ENCODE results near the gene CTNS.
"Not testable (repeated sequence)": the region's sequence is repeated elsewhere in the genome, so short reads cannot be mapped to it uniquely, and the experiment has no call there.

Gene CTNS

DNA sequence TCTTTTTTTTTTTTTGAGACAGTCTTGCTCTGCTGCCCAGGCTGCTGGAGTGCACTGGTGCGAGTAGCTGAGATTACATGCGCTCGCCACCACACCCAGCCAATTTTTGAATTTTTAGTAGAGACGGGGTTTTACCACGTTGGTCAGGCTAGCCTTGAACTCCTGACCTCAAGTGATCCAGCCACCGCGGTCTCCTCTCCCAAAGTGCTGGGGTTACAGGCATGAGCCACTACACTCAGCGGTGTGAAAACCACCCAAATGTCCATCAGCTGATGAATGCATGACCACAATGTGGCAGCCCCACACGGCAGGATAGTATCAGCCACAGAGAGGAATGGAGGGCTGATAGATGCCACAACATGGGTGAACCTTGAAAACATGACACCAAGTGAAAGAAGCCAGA, 57.3 kb downstream of the CTNS start:
- Mint-ChIP-seq H3K4me3 (peak overlapping the region; percentile 85), H3K27ac (peak overlapping the region; percentile 83), H3K4me1 (ENCODE audit: low read depth) (peaks cover 22% of the 10 kb centered on the region), H3K9me3 (peaks cover 4% of the 10 kb centered on the region), H3K36me3 (ENCODE audit: low read depth) (peaks cover 32% of the 10 kb centered on the region), H3K27me3 (no peaks in the 10 kb centered on the region)
- peak; percentile 58 for DNase-seq

DNA sequence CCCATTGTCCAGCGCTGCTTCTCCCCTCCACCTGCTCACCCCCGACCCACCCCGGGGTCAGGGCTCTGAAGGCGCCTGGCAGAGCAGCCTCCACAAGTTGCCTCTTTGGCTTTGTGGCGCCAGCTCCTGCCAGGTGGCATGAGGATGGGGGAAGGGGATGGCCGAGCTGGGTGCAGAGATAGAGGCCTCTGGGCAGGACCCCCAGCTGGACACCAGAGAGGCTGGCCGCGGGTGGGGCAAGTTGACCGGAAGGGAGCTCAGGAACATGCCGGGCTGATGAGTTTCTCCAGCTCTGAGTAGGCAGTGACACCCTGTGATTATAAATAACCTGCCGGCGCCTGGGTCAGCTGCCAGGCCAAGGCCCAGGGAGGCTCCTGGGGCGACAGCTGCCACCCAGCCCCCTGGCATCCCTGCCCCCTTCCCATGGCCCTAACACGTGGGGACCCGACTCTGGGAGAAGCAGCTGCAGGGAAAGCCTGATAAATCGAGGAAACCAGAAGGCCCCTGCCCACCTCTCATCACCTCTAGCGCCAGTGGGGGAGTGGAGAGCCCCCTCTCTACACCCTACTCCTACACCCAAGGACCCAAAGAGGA, 58.7 kb downstream of the CTNS start:
- DNase-seq: no peak
- Mint-ChIP-seq H3K27me3 (no peaks in the 10 kb centered on the region), H3K27ac (peak overlapping the region; percentile 78), H3K9me3 (peaks cover 4% of the 10 kb centered on the region), H3K4me1 (ENCODE audit: low read depth) (peaks cover 22% of the 10 kb centered on the region), H3K4me3 (peak overlapping the region; percentile 85), H3K36me3 (ENCODE audit: low read depth) (peaks cover 26% of the 10 kb centered on the region)

DNA sequence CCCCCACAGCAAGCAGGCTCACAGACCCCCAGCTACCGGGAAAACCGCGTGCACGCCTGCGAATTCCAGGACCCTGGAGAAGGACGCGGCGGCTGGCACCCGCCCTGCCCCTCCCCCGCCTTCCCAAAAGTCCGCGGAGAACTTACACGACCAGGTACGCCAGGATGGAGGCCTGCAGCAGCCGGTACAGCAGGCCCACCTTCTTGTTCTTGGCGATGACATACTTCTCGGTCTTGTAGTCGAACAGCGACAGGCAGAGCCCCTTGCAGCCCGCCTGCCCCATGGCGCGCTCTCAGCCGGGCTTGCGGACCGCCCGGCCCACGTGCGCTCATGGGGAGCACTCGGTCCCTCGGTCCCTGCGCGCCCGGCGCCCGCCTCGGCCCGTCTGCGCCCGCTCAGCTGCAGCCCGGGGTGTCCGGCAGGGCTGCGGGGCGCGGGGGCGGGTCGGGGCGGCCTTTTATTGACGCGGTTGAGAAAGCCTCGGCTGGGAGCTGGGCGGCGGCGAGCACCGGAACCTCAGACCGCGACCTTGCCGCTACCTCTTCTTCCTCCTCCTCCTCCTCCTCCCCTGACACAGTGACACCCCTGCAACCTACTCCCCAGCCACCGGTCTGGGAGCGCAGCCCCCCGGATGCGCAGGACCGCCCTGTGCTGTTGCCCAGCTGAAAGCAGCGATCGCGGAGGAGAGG, 59.3 kb downstream of the CTNS start, which contains the start of gene P2RX5:
TSS of gene P2RX5 (minus strand) at position 433 of the 689 bp plus-strand sequence. CDS start at position 283, 150 bp downstream.
- Mint-ChIP-seq H3K27me3 (no peaks in the 10 kb centered on the region), H3K27ac (peak within 1 kb of the TSS; percentile 85), H3K9me3 (peaks cover 4% of the 10 kb centered on the region), H3K4me3 (peak within 1 kb of the TSS; percentile 86), H3K4me1 (ENCODE audit: low read depth) (peaks cover 22% of the 10 kb centered on the region), H3K36me3 (ENCODE audit: low read depth) (peaks cover 20% of the 10 kb centered on the region)
- peak; percentile 74 for DNase-seq

DNA sequence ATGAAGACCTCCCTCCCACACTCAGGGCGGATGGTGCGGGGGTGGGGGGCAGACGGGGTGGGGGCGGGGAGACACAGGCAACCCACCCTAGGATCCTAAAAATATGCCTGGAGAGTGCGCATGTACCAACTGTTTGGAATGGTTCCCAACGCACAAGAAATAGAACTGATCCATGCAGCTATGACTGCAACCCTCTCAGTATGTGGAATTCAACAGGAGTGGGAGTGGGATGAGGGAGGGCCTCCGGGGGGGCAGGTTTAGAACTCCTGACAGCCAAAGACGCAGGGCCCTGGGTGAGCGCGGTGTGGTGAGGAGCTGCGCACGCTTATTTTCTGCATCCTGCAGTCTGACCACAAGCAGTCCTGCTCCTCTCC, 60.5 kb downstream of the CTNS start:
- H3K4me1 Mint-ChIP-seq (ENCODE audit: low read depth): peaks cover 21% of the 10 kb centered on the region
- no peaks in the 10 kb centered on the region for H3K27me3 Mint-ChIP-seq
- H3K4me3 Mint-ChIP-seq: no peak overlapping the region
- H3K27ac Mint-ChIP-seq: no peak overlapping the region
- no peak for DNase-seq
- peaks cover 19% of the 10 kb centered on the region for H3K36me3 Mint-ChIP-seq (ENCODE audit: low read depth)
- peaks cover 6% of the 10 kb centered on the region for H3K9me3 Mint-ChIP-seq

- no peak for DNase-seq
- peaks cover 13% of the 10 kb centered on the region for H3K9me3 Mint-ChIP-seq
- peaks cover 19% of the 10 kb centered on the region for H3K4me1 Mint-ChIP-seq (ENCODE audit: low read depth)
- H3K4me3 Mint-ChIP-seq: no peak overlapping the region
- H3K27me3 Mint-ChIP-seq: no peaks in the 10 kb centered on the region
- no peak overlapping the region for H3K27ac Mint-ChIP-seq
- peaks cover 25% of the 10 kb centered on the region for H3K36me3 Mint-ChIP-seq (ENCODE audit: low read depth)
Measured at GRCh38 chr17:3698139-3698538, 61.6 kb downstream of the CTNS start.

GRCh38 chr17:3699951-3700350, 63.4 kb downstream of the CTNS start:
- no peak for DNase-seq
- peaks cover 13% of the 10 kb centered on the region for H3K9me3 Mint-ChIP-seq
- peaks cover 18% of the 10 kb centered on the region for H3K36me3 Mint-ChIP-seq (ENCODE audit: low read depth)
- H3K27ac Mint-ChIP-seq: no peak overlapping the region
- no peak overlapping the region for H3K4me3 Mint-ChIP-seq
- H3K4me1 Mint-ChIP-seq (ENCODE audit: low read depth): peaks cover 6% of the 10 kb centered on the region
- no peaks in the 10 kb centered on the region for H3K27me3 Mint-ChIP-seq

GRCh38 chr17:3702041-3702539, 65.5 kb downstream of the CTNS start:
- not testable (repeated sequence) for H3K4me1 Mint-ChIP-seq (ENCODE audit: low read depth); H3K27ac Mint-ChIP-seq; H3K27me3 Mint-ChIP-seq; H3K4me3 Mint-ChIP-seq; DNase-seq
- H3K9me3 Mint-ChIP-seq: peaks cover 13% of the 10 kb centered on the region
- H3K36me3 Mint-ChIP-seq (ENCODE audit: low read depth): peaks cover 13% of the 10 kb centered on the region

- H3K4me1 Mint-ChIP-seq (ENCODE audit: low read depth): peaks cover 28% of the 10 kb centered on the region
- no peak overlapping the region for H3K4me3 Mint-ChIP-seq
- peaks cover 13% of the 10 kb centered on the region for H3K36me3 Mint-ChIP-seq (ENCODE audit: low read depth)
- no peak overlapping the region for H3K27ac Mint-ChIP-seq
- no peak for DNase-seq
- peaks cover 9% of the 10 kb centered on the region for H3K9me3 Mint-ChIP-seq
- H3K27me3 Mint-ChIP-seq: no peaks in the 10 kb centered on the region
Measured at GRCh38 chr17:3704931-3705717, 68.6 kb downstream of the CTNS start.

GRCh38 chr17:3705718-3705984, 69.1 kb downstream of the CTNS start:
- H3K4me1 Mint-ChIP-seq (ENCODE audit: low read depth): peaks cover 31% of the 10 kb centered on the region
- not testable (repeated sequence) for H3K27me3 Mint-ChIP-seq, H3K27ac Mint-ChIP-seq

GRCh38 chr17:3708366-3708765, 71.8 kb downstream of the CTNS start:
- Mint-ChIP-seq H3K36me3 (ENCODE audit: low read depth) (peaks cover 19% of the 10 kb centered on the region), H3K27me3 (no peaks in the 10 kb centered on the region), H3K4me3 (no peak overlapping the region), H3K27ac (peak overlapping the region; percentile 60), H3K9me3 (no peaks in the 10 kb centered on the region), H3K4me1 (ENCODE audit: low read depth) (peaks cover 54% of the 10 kb centered on the region)
- DNase-seq: no peak

More at GRCh38 chr17:3705718-3705984, 69.1 kb downstream of the CTNS start:
- not testable (repeated sequence) for H3K9me3 Mint-ChIP-seq, H3K4me3 Mint-ChIP-seq, DNase-seq
- H3K36me3 Mint-ChIP-seq (ENCODE audit: low read depth): peaks cover 13% of the 10 kb centered on the region

- DNase-seq: no peak
- peak overlapping the region; percentile 52 for H3K4me3 Mint-ChIP-seq
- no peaks in the 10 kb centered on the region for H3K27me3 Mint-ChIP-seq
- peaks cover 63% of the 10 kb centered on the region for H3K4me1 Mint-ChIP-seq (ENCODE audit: low read depth)
- peak overlapping the region; percentile 86 for H3K27ac Mint-ChIP-seq
- H3K9me3 Mint-ChIP-seq: no peaks in the 10 kb centered on the region
- H3K36me3 Mint-ChIP-seq (ENCODE audit: low read depth): peaks cover 40% of the 10 kb centered on the region
Measured at GRCh38 chr17:3710951-3711383, 74.4 kb downstream of the CTNS start.
